H1 (cell line): Measurements from ENCODE around the gene MUC5B. TPM values are rescaled to one million over a fixed set of nuclear protein-coding genes. Genes with fewer than 3 reads are reported as not detected.

ENCODE experiments used
- CTCF ChIA-PET: fragments of 300-600 bp; sonication (Branson Sonifier 250); formaldehyde crosslinking; loops from one replicate; lab custom pipeline; 2021; ENCODE audit not compliant: partially characterized antibody; lab: Charles Lee
- POLR2A ChIA-PET: fragments of 300-600 bp; sonication (Branson Sonifier 250); formaldehyde crosslinking; loops from one replicate; lab custom pipeline; 2021; ENCODE audit warnings: inconsistent platforms; ENCODE audit not compliant: partially characterized antibody; lab: Charles Lee
- DNase-seq, 2 experiments: peaks; one replicate each; pipeline versions ENCODE4 v3.0.0 to v3.0.0-alpha.2; 2010 to 2022; ENCODE audit warnings: low spot score in 2 of 2, low read depth in 1 of 2, mixed read lengths in 1 of 2
- FAIRE-seq: peaks from 2 replicates; lab custom pipeline; 2011; peaks lifted over from hg19 to GRCh38; lab: Jason Lieb, UNC
- H2AFZ ChIP-seq: 2 replicates; pipeline ENCODE4 v1.8.1; 2012; ENCODE audit warnings: low read length, inconsistent platforms
- H2AK5ac ChIP-seq: 2 replicates; pipeline ENCODE4 v1.6.1; 2013; ENCODE audit warnings: low read depth, low read length
- H2BK120ac ChIP-seq: replicated peaks from 2 replicates; pipeline ENCODE3; 2013; ENCODE audit warnings: low read depth, low read length, inconsistent platforms
- H2BK12ac ChIP-seq: 2 replicates; pipeline ENCODE4 v1.6.1; 2013; ENCODE audit warnings: low read depth, low read length
- H2BK15ac ChIP-seq: 2 replicates; pipeline ENCODE4 v1.6.1; 2013; ENCODE audit warnings: low read length
- H2BK20ac ChIP-seq: 2 replicates; pipeline ENCODE4 v1.6.1; 2013; ENCODE audit warnings: low read length
- H2BK5ac ChIP-seq: 2 replicates; pipeline ENCODE4 v1.6.1; 2013; ENCODE audit warnings: low read depth, low read length
- H3K14ac ChIP-seq: 2 replicates; pipeline ENCODE4 v1.6.1; 2013; ENCODE audit warnings: inconsistent platforms; ENCODE audit not compliant: insufficient read length
- H3K18ac ChIP-seq: 2 replicates; pipeline ENCODE4 v1.6.1; 2013; ENCODE audit warnings: low read length; ENCODE audit errors: extremely low read depth
- H3K23ac ChIP-seq: 2 replicates; pipeline ENCODE4 v1.6.1; 2013; ENCODE audit warnings: inconsistent platforms; ENCODE audit not compliant: insufficient read length
- H3K23me2 ChIP-seq: 2 replicates; pipeline ENCODE4 v1.6.1; 2013; ENCODE audit warnings: low read depth, low read length
- H3K27ac ChIP-seq: 2 replicates; pipeline ENCODE4 v1.6.1; 2011; ENCODE audit warnings: low read depth, low read length, inconsistent platforms
- H3K27me3 ChIP-seq, 4 experiments: replicated peaks in 1 of 4; 1 replicate in 1 of 4; 2 replicates in 3 of 4; pipeline versions ENCODE4 v1.6.1 to v1.8.1; 2011 to 2013; ENCODE audit warnings: low read length in 3 of 4, mild to moderate bottlenecking in 3 of 4, inconsistent platforms in 2 of 4, mixed read lengths in 2 of 4, moderate library complexity in 1 of 4; ENCODE audit not compliant: control insufficient read depth in 3 of 4, insufficient read depth in 3 of 4; ENCODE audit errors: extremely low read depth in 1 of 4
- H3K36me3 ChIP-seq, 4 experiments: 2 replicates each; pipeline versions ENCODE4 v1.6.1 to v1.8.1; 2011 to 2013; ENCODE audit warnings: mild to moderate bottlenecking in 4 of 4, low read length in 3 of 4, moderate library complexity in 2 of 4, control low read depth in 1 of 4, inconsistent platforms in 1 of 4; ENCODE audit not compliant: insufficient read depth in 4 of 4, control insufficient read depth in 2 of 4
- H3K4ac ChIP-seq: replicated peaks from 2 replicates; pipeline ENCODE3; 2013; ENCODE audit warnings: low read length, low read depth, mixed read lengths, inconsistent platforms; ENCODE audit not compliant: insufficient read length
- H3K4me1 ChIP-seq, 4 experiments: replicated peaks in 1 of 4; 1 replicate in 1 of 4; 2 replicates in 3 of 4; pipeline versions ENCODE4 v1.6.1 to v1.8.1; 2011 to 2013; ENCODE audit warnings: low read length in 3 of 4, inconsistent platforms in 2 of 4, mixed read lengths in 1 of 4; ENCODE audit not compliant: insufficient read depth in 4 of 4, control insufficient read depth in 3 of 4
- H3K4me2 ChIP-seq, 2 experiments: 2 replicates each; pipeline versions ENCODE4 v1.6.1 to v1.8.1; 2011 to 2013; ENCODE audit warnings: low read depth in 2 of 2, low read length in 2 of 2, control low read depth in 1 of 2, inconsistent platforms in 1 of 2, mild to moderate bottlenecking in 1 of 2; ENCODE audit not compliant: insufficient read depth in 1 of 2
- H3K4me3 ChIP-seq, 4 experiments: fragments of 200-600, 300-600 bp in 1 of 4; sonication (generic), shearing (Covaris generic), sonication (Bioruptor Twin) in 1 of 4; 2 replicates each; pipeline versions ENCODE4 v1.5.1 to v1.8.1; 2011 to 2016; ENCODE audit warnings: low read length in 4 of 4, low read depth in 3 of 4, control low read depth in 2 of 4, inconsistent platforms in 2 of 4, mild to moderate bottlenecking in 2 of 4, mixed read lengths in 1 of 4, moderate library complexity in 1 of 4; ENCODE audit not compliant: insufficient read depth in 2 of 4; ENCODE audit errors: extremely low read depth in 1 of 4
- H3K56ac ChIP-seq: replicated peaks from 2 replicates; pipeline ENCODE3; 2013; ENCODE audit warnings: low read depth, mild to moderate bottlenecking, mixed read lengths, low read length, inconsistent platforms; ENCODE audit not compliant: insufficient read length
- H3K79me1 ChIP-seq: 2 replicates; pipeline ENCODE4 v1.6.1; 2013; ENCODE audit warnings: low read depth, low read length, control low read depth
- H3K79me2 ChIP-seq, 2 experiments: 2 replicates each; pipeline versions ENCODE4 v1.6.1 to v1.8.1; 2012 to 2013; ENCODE audit warnings: low read length in 2 of 2, mild to moderate bottlenecking in 2 of 2, inconsistent platforms in 1 of 2; ENCODE audit not compliant: insufficient read depth in 2 of 2, control insufficient read depth in 1 of 2
- H3K9ac ChIP-seq, 4 experiments: replicated peaks in 1 of 4; 1 replicate in 1 of 4; 2 replicates in 3 of 4; pipeline versions ENCODE4 v1.6.1 to v1.8.1; 2011 to 2013; ENCODE audit warnings: low read depth in 3 of 4, low read length in 3 of 4, control low read depth in 2 of 4, mild to moderate bottlenecking in 2 of 4, moderate library complexity in 2 of 4, inconsistent platforms in 1 of 4; ENCODE audit errors: extremely low read depth in 1 of 4
- H3K9me3 ChIP-seq, 2 experiments: 2 replicates each; pipeline versions ENCODE4 v1.6.1 to v1.8.1; 2012 to 2013; ENCODE audit warnings: mild to moderate bottlenecking in 2 of 2, moderate library complexity in 2 of 2, control low read depth in 1 of 2, inconsistent platforms in 1 of 2, low read depth in 1 of 2, low read length in 1 of 2, mixed read lengths in 1 of 2; ENCODE audit not compliant: insufficient read depth in 2 of 2
- H4K20me1 ChIP-seq, 2 experiments: replicated peaks in 1 of 2; 2 replicates each; pipeline versions ENCODE3 to v1.8.1; 2011 to 2013; ENCODE audit warnings: inconsistent platforms in 2 of 2, low read length in 2 of 2, mild to moderate bottlenecking in 1 of 2; ENCODE audit not compliant: insufficient read depth in 2 of 2, control insufficient read depth in 1 of 2
- H4K5ac ChIP-seq: 2 replicates; pipeline ENCODE4 v1.6.1; 2013; ENCODE audit warnings: low read length, low read depth, mixed read lengths, inconsistent platforms; ENCODE audit not compliant: insufficient read length
- H4K8ac ChIP-seq: 2 replicates; pipeline ENCODE4 v1.8.0; 2013; ENCODE audit warnings: mild to moderate bottlenecking, moderate library complexity, low read length, inconsistent platforms; ENCODE audit not compliant: insufficient read depth; ENCODE audit errors: extremely low read depth
- H4K91ac ChIP-seq: replicated peaks from 2 replicates; pipeline ENCODE3; 2013; ENCODE audit warnings: low read length, mixed read lengths, inconsistent platforms; ENCODE audit not compliant: insufficient read length
- WGBS, 2 experiments: shearing (Covaris generic) in 1 of 2; methylation state at CpG; one replicate each; pipeline versions ENCODE4 v1.1.6 to v1.1.7; 2013 to 2015; ENCODE audit warnings: low lambda C conversion rate in 2 of 2, mixed read lengths in 2 of 2, inconsistent platforms in 1 of 2, low coverage in 1 of 2, missing lambda C conversion rate in 1 of 2; ENCODE audit not compliant: insufficient replicate concordance in 2 of 2, insufficient coverage in 1 of 2, insufficient read length in 1 of 2; ENCODE audit errors: extremely low coverage in 1 of 2, missing lambda C conversion rate in 1 of 2; 5-methylcytosine and 5-hydroxymethylcytosine counted together
- polyA plus RNA-seq, 7 experiments: library from polyadenylated mRNA; depleted of rRNA in 3 of 7; stranded (reverse) in 5 of 7; unstranded in 2 of 7; fragments of >200 nt in 5 of 7; fragments of 200-250 nt in 2 of 7; gene quantifications; 1 replicate in 5 of 7; 2 replicates in 1 of 7; 4 replicates in 1 of 7; pipeline versions ENCODE4 v1.2.1 to v1.2.3, GENCODE V29; 2011 to 2013; ENCODE audit warnings: missing spikeins in 2 of 7, mixed read lengths in 2 of 7
- total RNA-seq: library from RNA; stranded (reverse); fragmentation: NEBNext Ultra II Directional; extraction: Animal tissue kit (Norgen Biotek cat#: 25700); gene quantifications from 2 replicates; pipeline ENCODE4 v1.2.1, GENCODE V29; 2021

MUC5B gene
- total and polyA plus RNA-seq, 2 of the 8 experiments (the other 6 are each of a cell fraction or from before 2014, with no cell fraction given) = 0.02 to 0.03 TPM

DNA sequence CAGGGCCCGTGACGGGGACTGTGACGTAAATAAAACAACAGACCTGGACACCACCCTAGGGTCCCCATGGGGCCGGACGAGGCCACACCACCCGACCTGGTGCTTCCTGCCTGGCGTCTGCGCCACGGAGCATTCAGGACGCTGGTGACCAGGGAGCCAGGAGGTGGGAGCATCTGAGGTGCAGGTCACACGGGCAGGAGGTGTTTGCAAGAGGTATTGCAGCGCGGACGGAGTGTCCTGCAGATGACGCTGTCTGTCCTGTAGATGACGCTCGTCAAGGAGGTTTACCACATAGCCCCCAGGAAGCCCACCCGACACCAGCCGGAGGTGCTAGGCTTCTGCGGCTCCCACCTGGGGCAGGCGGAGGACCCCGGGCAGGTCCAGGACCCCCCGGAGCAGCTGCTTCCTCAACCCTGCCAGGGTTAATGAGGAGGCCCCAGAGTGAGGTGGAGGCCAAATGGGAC is 986 bp upstream of the MUC5B start:
- no peak overlapping the region for H3K56ac ChIP-seq
- DNase-seq (peak in 1 of 2 experiments; percentile 39), FAIRE-seq (no peak)
- H3K36me3 ChIP-seq = no peaks in the 10 kb centered on the region
- H3K9me3 ChIP-seq = no peaks in the 10 kb centered on the region; a peak in 1 of 4 replicates
- no peaks in the 10 kb centered on the region for H3K79me1 ChIP-seq
- H4K5ac ChIP-seq = no peak overlapping the region
- no peak overlapping the region for H3K9ac ChIP-seq
- ChIA-PET CTCF (interaction anchor here (0.6 to 1.8 kb wide), 2 partner anchors 19 to 293 kb away, joined by 3 to 5 read pairs; no protein-coding TSS in a partner anchor), POLR2A (interaction anchor here (0.6 kb wide), 1 partner anchor 371 kb away, joined by 4 read pairs; no protein-coding TSS in a partner anchor)
- 93% methylated on average over 17 of the region's 23 CpGs; no CpG with 5 or more reads in 1 of the 2 experiments for WGBS, 2 experiments
- H2BK120ac ChIP-seq = no peak overlapping the region
- no peak overlapping the region for H2BK15ac ChIP-seq
- no peak overlapping the region for H3K18ac ChIP-seq
- no peaks in the 10 kb centered on the region; a peak in 1 of 7 replicates for H3K27me3 ChIP-seq
- no peaks in the 10 kb centered on the region for H4K20me1 ChIP-seq
- no peak overlapping the region for H3K4ac ChIP-seq
- H2AFZ ChIP-seq = no peak overlapping the region
- no peak overlapping the region for H4K91ac ChIP-seq
- H3K23ac ChIP-seq = no peak overlapping the region
- H3K27ac ChIP-seq = no peak overlapping the region
- H2BK5ac ChIP-seq = no peak overlapping the region
- H2AK5ac ChIP-seq = no peak overlapping the region
- H4K8ac ChIP-seq = no peak overlapping the region
- no peak overlapping the region for H2BK12ac ChIP-seq
- no peak overlapping the region for H3K4me2 ChIP-seq
- no peak overlapping the region for H2BK20ac ChIP-seq
- H3K14ac ChIP-seq = no peak overlapping the region
- H3K23me2 ChIP-seq = no peaks in the 10 kb centered on the region
- no peaks in the 10 kb centered on the region for H3K79me2 ChIP-seq
- H3K4me3 ChIP-seq = no peak overlapping the region
- H3K4me1 ChIP-seq = peaks cover 0 to 11% (median 5%) of the 10 kb centered on the region in 4 experiments; a peak in 6 of 7 replicates
